Hepatocyte (in vitro differentiated cells): Measurements from ENCODE around the gene TMSB4X.
"Not testable (repeated sequence)": the region's sequence is repeated elsewhere in the genome, so short reads cannot be mapped to it uniquely, and the experiment has no call there.

Experiments
- EZH2 ChIP-seq: fragments of 200-600 bp; sonication (generic); IDR thresholded peaks from 2 replicates; pipeline ENCODE4 v1.6.1; 2016; ENCODE audit warnings: antibody characterized with exemption, mild to moderate bottlenecking, borderline replicate concordance
- EZH2phosphoT487 ChIP-seq: fragments of 200-600 bp; sonication (generic); IDR thresholded peaks from one replicate; pipeline ENCODE4 v1.6.1; 2018; ENCODE audit warnings: antibody characterized with exemption, mild to moderate bottlenecking, low read depth, moderate library complexity; ENCODE audit not compliant: unreplicated experiment, severe bottlenecking
- TF ChIP-seq, protein P1 (sequence below): fragments of 200-600 bp; sonication (generic); IDR thresholded peaks from 2 replicates; pipeline ENCODE4 v1.5.1; 2016; ENCODE audit warnings: antibody characterized with exemption, mild to moderate bottlenecking; ENCODE audit not compliant: poor library complexity

GRCh38 chrX:12963210-12963850, 11.6 kb upstream of the TMSB4X start:
- TF ChIP-seq EZH2, EZH2phosphoT487: not testable (repeated sequence)
- TF ChIP-seq, protein P1, sequence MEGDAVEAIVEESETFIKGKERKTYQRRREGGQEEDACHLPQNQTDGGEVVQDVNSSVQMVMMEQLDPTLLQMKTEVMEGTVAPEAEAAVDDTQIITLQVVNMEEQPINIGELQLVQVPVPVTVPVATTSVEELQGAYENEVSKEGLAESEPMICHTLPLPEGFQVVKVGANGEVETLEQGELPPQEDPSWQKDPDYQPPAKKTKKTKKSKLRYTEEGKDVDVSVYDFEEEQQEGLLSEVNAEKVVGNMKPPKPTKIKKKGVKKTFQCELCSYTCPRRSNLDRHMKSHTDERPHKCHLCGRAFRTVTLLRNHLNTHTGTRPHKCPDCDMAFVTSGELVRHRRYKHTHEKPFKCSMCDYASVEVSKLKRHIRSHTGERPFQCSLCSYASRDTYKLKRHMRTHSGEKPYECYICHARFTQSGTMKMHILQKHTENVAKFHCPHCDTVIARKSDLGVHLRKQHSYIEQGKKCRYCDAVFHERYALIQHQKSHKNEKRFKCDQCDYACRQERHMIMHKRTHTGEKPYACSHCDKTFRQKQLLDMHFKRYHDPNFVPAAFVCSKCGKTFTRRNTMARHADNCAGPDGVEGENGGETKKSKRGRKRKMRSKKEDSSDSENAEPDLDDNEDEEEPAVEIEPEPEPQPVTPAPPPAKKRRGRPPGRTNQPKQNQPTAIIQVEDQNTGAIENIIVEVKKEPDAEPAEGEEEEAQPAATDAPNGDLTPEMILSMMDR = not testable (repeated sequence)
